Measurements from ENCODE around the gene U2SURP. TPM values are rescaled to one million over a fixed set of nuclear protein-coding genes. Genes with fewer than 3 reads are reported as not detected.

Gene U2SURP
- total RNA-seq, 1 experiment from 2014 or later = 125 TPM

- Mint-ChIP-seq H3K4me3 (ENCODE audit: unreplicated experiment) (peak overlapping the region; percentile 52), H3K4me1 (ENCODE audit: low read depth, unreplicated experiment) (no peaks in the 10 kb centered on the region), H3K27me3 (ENCODE audit: insufficient read depth, unreplicated experiment) (peaks cover 16% of the 10 kb centered on the region), H3K27ac (ENCODE audit: unreplicated experiment) (no peak overlapping the region), H3K36me3 (ENCODE audit: insufficient read depth, unreplicated experiment) (no peaks in the 10 kb centered on the region), H3K9me3 (ENCODE audit: unreplicated experiment) (no peaks in the 10 kb centered on the region)
- intact Hi-C loops (cut with micrococcal nuclease; ENCODE audit: unreplicated experiment) = no loop called here
- Histone ChIP-seq H3K36me3 (ENCODE audit: control insufficient read depth, insufficient read depth, low read length) (no peaks in the 10 kb centered on the region), H3K4me3 (ENCODE audit: low read depth, low read length) (no peak overlapping the region), H3K27me3 (replicated peaks; ENCODE audit: control insufficient read depth, insufficient read depth, low read length) (no peaks in the 10 kb centered on the region), H3K9me3 (no peaks in the 10 kb centered on the region), H3K4me1 (no peaks in the 10 kb centered on the region)
- ChIA-PET CTCF (no interaction called here), POLR2A (no interaction called here)
- no TSS peak for BruUV-seq (replicated peaks)
- TF ChIP-seq CTCF (IDR thresholded peaks at IDR 0.05; ENCODE audit: insufficient read depth in 1 of 2, low read depth in 1 of 2, low read length in 1 of 2, severe bottlenecking in 1 of 2, unreplicated experiment in 1 of 2) = no peak
- no peak for DNase-seq
Measured at GRCh38 chr3:142963234-142963515, 38.2 kb upstream of the U2SURP start.

GRCh38 chr3:142963516-142964448 is 37.6 kb upstream of the U2SURP start, which contains the start of gene PAQR9:
TSS of gene PAQR9 (minus strand) at chr3:142963674. CDS start at chr3:142963336, 338 bp downstream.
- no TSS peak for BruUV-seq (replicated peaks)
- Mint-ChIP-seq H3K4me3 (ENCODE audit: unreplicated experiment) (peak within 1 kb of the TSS; percentile 53), H3K27me3 (ENCODE audit: insufficient read depth, unreplicated experiment) (peaks cover 16% of the 10 kb centered on the region), H3K36me3 (ENCODE audit: insufficient read depth, unreplicated experiment) (no peaks in the 10 kb centered on the region), H3K9me3 (ENCODE audit: unreplicated experiment) (no peaks in the 10 kb centered on the region), H3K4me1 (ENCODE audit: low read depth, unreplicated experiment) (no peaks in the 10 kb centered on the region), H3K27ac (ENCODE audit: unreplicated experiment) (no peak within 1 kb of the TSS)
- H3K9me3 ChIP-seq = no peaks in the 10 kb centered on the region
- intact Hi-C loops (cut with micrococcal nuclease; ENCODE audit: unreplicated experiment) = no loop called here
- ChIA-PET POLR2A (no interaction called here), CTCF (interaction anchor here (0.6 kb wide), 1 partner anchor 8 kb away, joined by 3 read pairs; no protein-coding TSS in a partner anchor)
- H3K4me1 ChIP-seq = no peaks in the 10 kb centered on the region
- peak within 1 kb of the TSS; percentile 36 for H3K4me3 ChIP-seq (ENCODE audit: low read depth, low read length)
- no peak for TF ChIP-seq CTCF (IDR thresholded peaks at IDR 0.05; ENCODE audit: insufficient read depth in 1 of 2, low read depth in 1 of 2, low read length in 1 of 2, severe bottlenecking in 1 of 2, unreplicated experiment in 1 of 2)
- peak in 1 of 2 experiments; percentile 27 for DNase-seq
- no peaks in the 10 kb centered on the region for H3K36me3 ChIP-seq (ENCODE audit: control insufficient read depth, insufficient read depth, low read length)
- no peaks in the 10 kb centered on the region for H3K27me3 ChIP-seq (replicated peaks; ENCODE audit: control insufficient read depth, insufficient read depth, low read length)

- Mint-ChIP-seq H3K4me3 (ENCODE audit: unreplicated experiment) (no peak overlapping the region), H3K27ac (ENCODE audit: unreplicated experiment) (no peak overlapping the region), H3K27me3 (ENCODE audit: insufficient read depth, unreplicated experiment) (peaks cover 21% of the 10 kb centered on the region), H3K9me3 (ENCODE audit: unreplicated experiment) (no peaks in the 10 kb centered on the region), H3K4me1 (ENCODE audit: low read depth, unreplicated experiment) (no peaks in the 10 kb centered on the region), H3K36me3 (ENCODE audit: insufficient read depth, unreplicated experiment) (no peaks in the 10 kb centered on the region)
- ChIA-PET POLR2A (no interaction called here), CTCF (no interaction called here)
- Histone ChIP-seq H3K4me1 (no peaks in the 10 kb centered on the region), H3K4me3 (ENCODE audit: low read depth, low read length) (no peak overlapping the region), H3K36me3 (ENCODE audit: control insufficient read depth, insufficient read depth, low read length) (no peaks in the 10 kb centered on the region), H3K27me3 (replicated peaks; ENCODE audit: control insufficient read depth, insufficient read depth, low read length) (no peaks in the 10 kb centered on the region), H3K9me3 (no peaks in the 10 kb centered on the region)
- no peak for DNase-seq
- TF ChIP-seq CTCF (IDR thresholded peaks at IDR 0.05; ENCODE audit: insufficient read depth in 1 of 2, low read depth in 1 of 2, low read length in 1 of 2, severe bottlenecking in 1 of 2, unreplicated experiment in 1 of 2) = no peak
- BruUV-seq (replicated peaks) = no TSS peak
- intact Hi-C loops (cut with micrococcal nuclease; ENCODE audit: unreplicated experiment) = no loop called here
Measured at GRCh38 chr3:142965581-142965980, 35.8 kb upstream of the U2SURP start.

Data from Caco-2 (cell line).